T-helper 17 cell (primary cell): Measurements from ENCODE around the gene CNNM2. TPM values are rescaled to one million over a fixed set of nuclear protein-coding genes. Genes with fewer than 3 reads are reported as not detected.

Experiments used
- ATAC-seq: fragments of 150-1000 bp; cut with Tn5 transposase; 2 replicates; pipeline ENCODE4 v1.10.0; 2021; ENCODE audit warnings: mild to moderate bottlenecking, moderate library complexity
- DNase-seq, 3 donors: peaks; one replicate each; pipeline versions ENCODE4 v3.0.0 to v3.0.0-alpha.2; 2020 to 2021
- H3K9me3 ChIP-seq: one replicate; pipeline ENCODE4 v1.7.0; 2013; ENCODE audit warnings: low read length, mild to moderate bottlenecking; ENCODE audit not compliant: control insufficient read depth, poor library complexity, severe bottlenecking
- H3K27ac Mint-ChIP-seq: one replicate; pipeline ENCODE4 v1.8.0; 2022; ENCODE audit warnings: mild to moderate bottlenecking, moderate library complexity, mixed read lengths
- H3K27me3 Mint-ChIP-seq: one replicate; pipeline ENCODE4 v1.8.0; 2022; ENCODE audit warnings: mixed read lengths
- H3K36me3 Mint-ChIP-seq: one replicate; pipeline ENCODE4 v1.8.0; 2022; ENCODE audit warnings: low read depth, mixed read lengths
- H3K4me1 Mint-ChIP-seq: one replicate; pipeline ENCODE4 v1.8.0; 2022; ENCODE audit warnings: mild to moderate bottlenecking, mixed read lengths
- H3K4me3 Mint-ChIP-seq: one replicate; pipeline ENCODE4 v1.8.0; 2022; ENCODE audit warnings: mild to moderate bottlenecking, moderate library complexity, mixed read lengths
- total RNA-seq, 4 donors: library from RNA in 2 of 4; stranded (reverse) in 2 of 4; gene quantifications; one replicate each; pipeline ENCODE4 v1.2.3 and lab custom pipeline; 2022 to 2026

Gene CNNM2
- total RNA-seq, 2 donors from 2014 or later: 9.2 to 12.5 TPM

GRCh38 chr10:103041391-103041790 lies 123.3 kb downstream of the CNNM2 start:
- H3K4me1 Mint-ChIP-seq: peaks cover 16% of the 10 kb centered on the region
- no peaks in the 10 kb centered on the region for H3K9me3 ChIP-seq
- DNase-seq: no peak
- peaks cover 2% of the 10 kb centered on the region for H3K36me3 Mint-ChIP-seq
- no peak overlapping the region for H3K4me3 Mint-ChIP-seq
- H3K27ac Mint-ChIP-seq: no peak overlapping the region
- no peak for ATAC-seq
- H3K27me3 Mint-ChIP-seq: no peaks in the 10 kb centered on the region

- DNase-seq: no peak
- ATAC-seq: no peak
- Mint-ChIP-seq H3K27me3 (no peaks in the 10 kb centered on the region), H3K4me3 (no peak overlapping the region), H3K4me1 (peaks cover 16% of the 10 kb centered on the region), H3K27ac (peak overlapping the region; percentile 82), H3K36me3 (peaks cover 2% of the 10 kb centered on the region)
- no peaks in the 10 kb centered on the region for H3K9me3 ChIP-seq
Measured at GRCh38 chr10:103042129-103042528, 124.0 kb downstream of the CNNM2 start.

- ATAC-seq (no peak), DNase-seq (no peak)
- Mint-ChIP-seq H3K27me3 (no peaks in the 10 kb centered on the region), H3K4me3 (no peak overlapping the region), H3K36me3 (peaks cover 2% of the 10 kb centered on the region), H3K27ac (no peak overlapping the region), H3K4me1 (peaks cover 16% of the 10 kb centered on the region)
- H3K9me3 ChIP-seq: no peaks in the 10 kb centered on the region
Measured at GRCh38 chr10:103042908-103043307, 124.8 kb downstream of the CNNM2 start.

GRCh38 chr10:103044942-103045489 lies 126.9 kb downstream of the CNNM2 start:
- Mint-ChIP-seq H3K36me3 (peaks cover 2% of the 10 kb centered on the region), H3K4me3 (no peak overlapping the region), H3K27me3 (no peaks in the 10 kb centered on the region), H3K4me1 (peaks cover 14% of the 10 kb centered on the region), H3K27ac (no peak overlapping the region)
- DNase-seq (no peak), ATAC-seq (no peak)
- no peaks in the 10 kb centered on the region for H3K9me3 ChIP-seq

- no peak overlapping the region for H3K27ac Mint-ChIP-seq
- ATAC-seq: no peak
- H3K36me3 Mint-ChIP-seq: peaks cover 2% of the 10 kb centered on the region
- H3K9me3 ChIP-seq: no peaks in the 10 kb centered on the region
- peaks cover 13% of the 10 kb centered on the region for H3K4me1 Mint-ChIP-seq
- DNase-seq: no peak
- no peaks in the 10 kb centered on the region for H3K27me3 Mint-ChIP-seq
- H3K4me3 Mint-ChIP-seq: no peak overlapping the region
Measured at GRCh38 chr10:103045961-103046360, 127.9 kb downstream of the CNNM2 start.

GRCh38 chr10:103047381-103047780 lies 129.3 kb downstream of the CNNM2 start:
- DNase-seq: no peak
- Mint-ChIP-seq H3K4me1 (peaks cover 7% of the 10 kb centered on the region), H3K4me3 (no peak overlapping the region), H3K27ac (no peak overlapping the region), H3K27me3 (no peaks in the 10 kb centered on the region), H3K36me3 (peaks cover under 1% of the 10 kb centered on the region)
- ATAC-seq: no peak
- no peaks in the 10 kb centered on the region for H3K9me3 ChIP-seq

- Mint-ChIP-seq H3K4me1 (peaks cover 14% of the 10 kb centered on the region), H3K4me3 (no peak overlapping the region), H3K27ac (no peak overlapping the region), H3K36me3 (no peaks in the 10 kb centered on the region), H3K27me3 (no peaks in the 10 kb centered on the region)
- ATAC-seq (no peak), DNase-seq (no peak)
- H3K9me3 ChIP-seq: no peaks in the 10 kb centered on the region
Measured at GRCh38 chr10:103049237-103049636, 131.1 kb downstream of the CNNM2 start.

GRCh38 chr10:103053659-103054581 lies 135.8 kb downstream of the CNNM2 start:
- Mint-ChIP-seq H3K4me1 (peaks cover 19% of the 10 kb centered on the region), H3K27ac (peak overlapping the region; percentile 97), H3K36me3 (no peaks in the 10 kb centered on the region), H3K27me3 (no peaks in the 10 kb centered on the region), H3K4me3 (peak overlapping the region; percentile 95)
- H3K9me3 ChIP-seq: no peaks in the 10 kb centered on the region
- peak in 2 of 3 donors; percentile 20 to 29 for DNase-seq
- ATAC-seq: peak; percentile 96

- Mint-ChIP-seq H3K4me3 (peak overlapping the region; percentile 95), H3K4me1 (peaks cover 19% of the 10 kb centered on the region), H3K36me3 (no peaks in the 10 kb centered on the region), H3K27ac (peak overlapping the region; percentile 97), H3K27me3 (no peaks in the 10 kb centered on the region)
- ATAC-seq: no peak
- DNase-seq: no peak
- no peaks in the 10 kb centered on the region for H3K9me3 ChIP-seq
Measured at GRCh38 chr10:103054621-103055020, 136.5 kb downstream of the CNNM2 start.

- H3K9me3 ChIP-seq: no peaks in the 10 kb centered on the region
- no peaks in the 10 kb centered on the region for H3K36me3 Mint-ChIP-seq
- H3K4me3 Mint-ChIP-seq: no peak overlapping the region
- ATAC-seq (no peak), DNase-seq (no peak)
- no peaks in the 10 kb centered on the region for H3K27me3 Mint-ChIP-seq
- H3K27ac Mint-ChIP-seq: peak overlapping the region; percentile 97
- H3K4me1 Mint-ChIP-seq: peaks cover 19% of the 10 kb centered on the region
Measured at GRCh38 chr10:103055105-103055504, 137.0 kb downstream of the CNNM2 start.

- DNase-seq (no peak), ATAC-seq (no peak)
- no peaks in the 10 kb centered on the region for H3K36me3 Mint-ChIP-seq
- H3K27me3 Mint-ChIP-seq: no peaks in the 10 kb centered on the region
- no peaks in the 10 kb centered on the region for H3K9me3 ChIP-seq
- H3K4me1 Mint-ChIP-seq: peaks cover 15% of the 10 kb centered on the region
- H3K27ac Mint-ChIP-seq: no peak overlapping the region
- H3K4me3 Mint-ChIP-seq: no peak overlapping the region
Measured at GRCh38 chr10:103058034-103058433, 139.9 kb downstream of the CNNM2 start.

- Mint-ChIP-seq H3K27me3 (no peaks in the 10 kb centered on the region), H3K27ac (no peak overlapping the region), H3K36me3 (no peaks in the 10 kb centered on the region), H3K4me1 (no peaks in the 10 kb centered on the region), H3K4me3 (no peak overlapping the region)
- no peaks in the 10 kb centered on the region for H3K9me3 ChIP-seq
- DNase-seq: no peak
- no peak for ATAC-seq
Measured at GRCh38 chr10:103060575-103060974, 142.5 kb downstream of the CNNM2 start.

GRCh38 chr10:103062854-103063590 lies 144.9 kb downstream of the CNNM2 start:
- H3K4me3 Mint-ChIP-seq: no peak overlapping the region
- peaks cover 7% of the 10 kb centered on the region for H3K4me1 Mint-ChIP-seq
- no peaks in the 10 kb centered on the region for H3K9me3 ChIP-seq
- peaks cover 4% of the 10 kb centered on the region for H3K36me3 Mint-ChIP-seq
- no peak for ATAC-seq
- H3K27ac Mint-ChIP-seq: no peak overlapping the region
- no peaks in the 10 kb centered on the region for H3K27me3 Mint-ChIP-seq
- no peak for DNase-seq
